HUES6 (cell line): ENCODE data around the gene SSBP3.

Experiments
- H3K27ac ChIP-seq: 2 replicates; pipeline ENCODE4 v1.7.0; 2013; ENCODE audit warnings: low read depth, mild to moderate bottlenecking, low read length, inconsistent platforms
- H3K27me3 ChIP-seq: 2 replicates; pipeline ENCODE4 v1.6.1; 2013; ENCODE audit warnings: low read length; ENCODE audit not compliant: control insufficient read depth, insufficient read depth
- H3K36me3 ChIP-seq: 2 replicates; pipeline ENCODE4 v1.6.1; 2013; ENCODE audit warnings: low read length; ENCODE audit not compliant: control insufficient read depth, insufficient read depth
- H3K4me1 ChIP-seq: 2 replicates; pipeline ENCODE4 v1.6.1; 2013; ENCODE audit warnings: low read length; ENCODE audit not compliant: control insufficient read depth, insufficient read depth
- H3K4me3 ChIP-seq: 2 replicates; pipeline ENCODE4 v1.5.1; 2013; ENCODE audit warnings: low read depth, low read length
- H3K9ac ChIP-seq: one replicate; pipeline ENCODE4 v1.6.1; 2013; ENCODE audit warnings: mild to moderate bottlenecking, low read length
- H3K9me3 ChIP-seq: 2 replicates; pipeline ENCODE4 v1.6.1; 2013; ENCODE audit warnings: low read depth, low read length; ENCODE audit not compliant: control insufficient read depth, insufficient read depth

The SSBP3 gene

DNA sequence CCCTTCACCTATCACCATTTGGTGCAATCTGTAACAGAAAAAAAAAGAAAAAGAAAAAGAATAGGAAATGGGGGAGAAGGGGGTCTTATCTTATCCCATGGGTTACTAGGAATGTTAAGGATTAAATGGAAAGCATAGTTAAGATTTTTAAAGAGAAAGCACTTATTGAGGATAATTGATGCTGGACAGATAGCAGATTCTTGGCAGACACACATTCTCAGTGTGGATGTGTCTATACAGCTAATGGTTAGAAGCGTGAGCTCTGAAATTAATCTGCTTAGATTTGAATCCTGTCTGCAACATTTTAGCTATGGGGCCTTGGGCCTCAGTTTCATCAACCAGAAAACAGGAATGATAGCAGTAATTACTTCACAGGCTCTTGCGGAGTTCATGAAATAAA is 67.1 kb downstream of the SSBP3 start:
- Histone ChIP-seq H3K9ac (no peak overlapping the region), H3K36me3 (peaks cover 8% of the 10 kb centered on the region; the same call in 1 of the 2 replicates), H3K4me1 (peaks cover 67% of the 10 kb centered on the region), H3K9me3 (no peaks in the 10 kb centered on the region), H3K27me3 (no peaks in the 10 kb centered on the region), H3K27ac (no peak overlapping the region; the same call in 1 of the 2 replicates), H3K4me3 (no peak overlapping the region)

DNA sequence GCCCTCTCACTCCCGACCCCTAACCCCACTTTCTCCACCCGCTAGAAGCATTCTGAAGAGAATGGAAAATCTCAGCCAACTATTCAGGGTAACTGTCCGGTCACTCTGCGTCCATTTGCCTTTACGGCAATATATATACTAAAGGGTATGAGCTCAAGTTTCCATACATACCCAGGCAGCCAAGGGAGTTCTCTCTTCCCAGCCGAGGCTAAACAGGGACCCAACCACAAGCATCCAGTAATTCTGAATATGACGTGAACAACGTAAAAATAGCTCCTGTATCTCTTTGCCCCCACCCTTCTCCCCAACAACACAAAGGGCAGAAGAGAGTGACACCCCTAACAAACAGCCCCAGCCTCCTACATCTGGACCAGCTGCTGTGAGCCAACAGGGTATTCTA is 67.7 kb downstream of the SSBP3 start:
- Histone ChIP-seq H3K36me3 (peaks cover 8% of the 10 kb centered on the region; the same call in 1 of the 2 replicates), H3K4me3 (no peak overlapping the region), H3K27me3 (no peaks in the 10 kb centered on the region), H3K27ac (no peak overlapping the region), H3K4me1 (peaks cover 64% of the 10 kb centered on the region), H3K9me3 (no peaks in the 10 kb centered on the region), H3K9ac (no peak overlapping the region)

DNA sequence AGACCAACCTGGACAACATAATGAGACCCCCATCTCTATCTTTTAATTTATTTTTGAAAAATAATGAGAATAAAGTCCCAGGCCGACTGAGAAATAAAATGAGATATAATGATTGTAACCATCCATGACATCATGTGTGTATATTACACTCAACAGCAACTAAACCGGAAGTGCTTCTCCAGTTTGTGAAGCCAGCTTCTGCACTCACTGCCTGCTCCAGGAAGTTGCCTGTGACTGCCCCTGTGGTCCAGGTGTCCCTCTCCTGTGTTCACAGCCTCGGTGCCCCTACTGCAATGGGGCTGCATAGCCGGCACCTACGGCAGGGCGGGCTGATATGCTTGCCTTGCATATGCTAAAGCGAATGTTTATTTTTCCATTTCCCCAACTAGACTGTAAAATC is 68.3 kb downstream of the SSBP3 start:
- no peak overlapping the region for H3K4me3 ChIP-seq
- H3K36me3 ChIP-seq, result peaks cover 8% of the 10 kb centered on the region; the same call in 1 of the 2 replicates
- no peaks in the 10 kb centered on the region for H3K27me3 ChIP-seq
- peaks cover 64% of the 10 kb centered on the region for H3K4me1 ChIP-seq
- no peaks in the 10 kb centered on the region for H3K9me3 ChIP-seq
- no peak overlapping the region for H3K27ac ChIP-seq
- H3K9ac ChIP-seq, result no peak overlapping the region

DNA sequence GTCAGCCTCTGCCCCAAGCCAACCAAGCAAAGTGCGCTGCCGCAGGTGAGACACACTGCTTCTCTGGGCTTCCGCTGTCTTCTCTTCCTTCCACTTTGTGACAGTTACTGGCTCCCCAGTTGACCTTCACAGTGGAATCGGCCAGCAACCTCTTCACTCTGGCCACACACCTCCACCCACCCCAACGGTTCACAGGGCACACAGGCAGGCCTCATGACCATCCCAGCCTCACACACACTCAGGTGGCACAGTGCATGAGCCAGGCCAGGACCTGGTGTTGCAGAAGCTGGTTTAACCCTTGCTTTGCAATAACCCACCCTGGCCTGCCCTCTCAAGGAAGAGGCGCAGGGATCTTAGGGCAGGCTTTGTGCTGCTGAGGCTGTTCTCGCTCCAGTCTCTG is 69.2 kb downstream of the SSBP3 start:
- Histone ChIP-seq H3K27me3 (no peaks in the 10 kb centered on the region), H3K4me1 (peaks cover 64% of the 10 kb centered on the region), H3K4me3 (no peak overlapping the region), H3K36me3 (peaks cover 8% of the 10 kb centered on the region; the same call in 1 of the 2 replicates), H3K27ac (no peak overlapping the region), H3K9ac (no peak overlapping the region), H3K9me3 (no peaks in the 10 kb centered on the region)

DNA sequence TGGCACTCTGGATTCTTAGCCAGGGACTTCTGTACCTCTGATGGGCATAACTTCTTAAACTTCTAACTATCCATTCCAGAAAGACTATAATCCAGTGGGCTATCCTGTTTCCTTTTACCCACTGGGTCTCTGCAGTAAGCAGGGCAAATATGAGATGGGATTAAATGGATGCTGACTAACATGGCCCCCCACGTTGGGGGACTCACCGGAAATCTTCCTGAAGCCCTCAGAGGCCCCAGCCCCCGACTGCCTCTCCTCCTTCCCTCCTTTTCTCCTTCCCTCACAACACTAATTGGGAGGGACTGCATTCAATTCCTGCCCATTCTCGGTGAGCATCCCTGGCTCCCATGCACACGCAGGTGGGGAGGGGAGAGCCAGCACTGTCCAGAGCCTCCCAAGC is 70.1 kb downstream of the SSBP3 start:
- no peaks in the 10 kb centered on the region for H3K27me3 ChIP-seq
- no peaks in the 10 kb centered on the region for H3K9me3 ChIP-seq
- H3K4me1 ChIP-seq, result peaks cover 64% of the 10 kb centered on the region
- peaks cover 8% of the 10 kb centered on the region; the same call in 1 of the 2 replicates for H3K36me3 ChIP-seq
- no peak overlapping the region for H3K9ac ChIP-seq
- no peak overlapping the region for H3K27ac ChIP-seq
- H3K4me3 ChIP-seq, result no peak overlapping the region

DNA sequence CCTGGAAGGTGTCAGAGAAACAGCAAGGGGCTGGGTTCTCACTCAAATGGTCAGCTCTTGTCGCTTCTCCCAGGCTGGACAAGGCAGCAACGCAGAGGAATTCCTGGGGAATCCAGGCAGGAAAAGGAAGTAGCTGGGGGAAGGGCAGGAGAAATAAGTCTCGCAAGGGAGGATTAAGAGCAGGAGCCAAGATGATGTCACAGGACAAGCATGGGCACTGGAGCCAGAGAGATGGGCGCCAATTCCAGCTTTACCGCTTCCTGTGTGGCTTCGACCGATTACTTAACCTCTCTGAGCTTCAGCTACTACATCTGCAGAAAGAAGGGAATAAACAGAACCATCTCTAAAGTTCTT is 70.5 kb downstream of the SSBP3 start:
- peak overlapping the region; percentile 15; the same call in 1 of the 2 replicates for H3K27ac ChIP-seq
- H3K9ac ChIP-seq, result peak overlapping the region; percentile 24
- no peaks in the 10 kb centered on the region for H3K27me3 ChIP-seq
- no peak overlapping the region for H3K4me3 ChIP-seq
- H3K4me1 ChIP-seq, result peaks cover 64% of the 10 kb centered on the region
- H3K9me3 ChIP-seq, result no peaks in the 10 kb centered on the region
- H3K36me3 ChIP-seq, result peaks cover 8% of the 10 kb centered on the region; the same call in 1 of the 2 replicates

DNA sequence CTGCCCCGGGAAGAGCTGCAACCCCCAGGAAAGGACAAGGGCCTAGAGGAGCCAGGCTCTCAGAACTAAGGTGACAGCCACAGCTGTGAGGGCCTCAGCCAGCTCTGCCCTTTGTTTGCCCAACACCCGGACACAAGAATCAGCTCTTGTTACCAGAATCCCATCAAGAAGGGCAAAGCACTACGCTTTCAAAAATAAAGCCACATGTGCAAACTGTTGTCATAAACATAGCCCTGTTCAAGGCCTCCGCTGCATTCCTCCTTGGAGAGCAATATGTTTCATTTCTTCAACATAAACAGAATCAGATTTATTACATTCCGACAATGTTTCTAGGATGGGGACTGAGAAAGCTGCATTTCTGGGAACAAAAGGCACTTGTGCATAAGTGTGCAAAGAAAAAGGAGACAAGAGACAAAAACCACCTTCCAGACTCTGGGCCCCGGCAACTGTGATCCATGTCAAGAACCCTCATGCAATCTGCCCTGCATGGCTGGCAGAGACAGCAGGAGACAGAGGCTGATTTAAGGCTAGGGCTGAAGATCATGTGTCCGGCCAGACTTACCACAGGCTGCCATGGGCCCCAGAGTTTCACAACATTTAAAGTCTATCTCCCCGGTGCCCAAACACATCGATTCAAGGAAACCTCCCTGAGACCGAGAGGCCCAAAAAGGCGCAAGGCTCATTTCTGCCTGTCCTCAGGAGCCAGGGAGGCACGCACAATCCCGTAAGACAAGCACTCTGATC is 71.0 kb downstream of the SSBP3 start:
- H3K9me3 ChIP-seq, result no peaks in the 10 kb centered on the region
- H3K9ac ChIP-seq, result peak overlapping the region; percentile 24
- H3K36me3 ChIP-seq, result peaks cover 8% of the 10 kb centered on the region; the same call in 1 of the 2 replicates
- H3K4me1 ChIP-seq, result peaks cover 64% of the 10 kb centered on the region
- peak overlapping the region; percentile 15; the same call in 1 of the 2 replicates for H3K27ac ChIP-seq
- H3K27me3 ChIP-seq, result no peaks in the 10 kb centered on the region
- H3K4me3 ChIP-seq, result no peak overlapping the region

DNA sequence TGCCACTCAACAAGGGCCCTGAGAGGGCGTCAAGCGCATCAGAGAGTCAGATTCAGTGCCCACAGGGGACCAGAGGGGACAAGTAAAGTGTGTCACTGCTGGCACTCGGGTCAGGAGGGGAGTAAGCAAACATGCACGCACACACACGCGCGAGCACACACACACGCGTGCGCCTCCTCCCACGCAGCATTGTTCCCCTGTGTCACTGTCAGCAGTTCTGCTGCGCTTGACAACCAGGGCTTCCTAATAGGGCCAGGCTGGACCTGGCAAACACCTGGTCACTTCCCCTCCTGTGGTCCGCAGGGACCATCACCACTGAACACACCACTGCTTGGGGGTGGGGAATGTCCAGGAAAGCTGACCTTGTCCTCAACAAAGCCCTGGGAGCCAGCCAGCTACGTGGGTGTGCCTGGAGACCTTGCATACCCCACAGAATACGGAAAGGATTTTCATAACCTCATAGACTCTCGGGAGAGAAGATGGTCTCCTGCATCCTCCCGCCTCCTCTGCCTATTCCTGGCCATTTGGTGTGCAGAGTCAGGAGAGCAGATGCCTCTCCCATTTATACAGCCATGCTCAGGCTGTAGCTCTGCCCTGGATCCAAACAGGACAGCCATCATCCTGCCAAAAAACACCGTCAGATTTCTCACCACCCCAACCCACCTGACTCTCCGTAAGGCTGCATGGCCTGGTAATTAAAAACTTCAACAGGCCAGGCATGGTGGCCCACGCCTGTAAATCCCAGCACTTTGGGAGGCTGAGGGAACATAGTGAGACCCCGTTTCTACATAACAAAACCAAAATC is 73.2 kb downstream of the SSBP3 start:
- no peaks in the 10 kb centered on the region for H3K27me3 ChIP-seq
- H3K4me1 ChIP-seq, result peaks cover 83% of the 10 kb centered on the region
- no peak overlapping the region for H3K9ac ChIP-seq
- no peak overlapping the region for H3K27ac ChIP-seq
- H3K36me3 ChIP-seq, result peaks cover 3% of the 10 kb centered on the region; the same call in 1 of the 2 replicates
- H3K4me3 ChIP-seq, result no peak overlapping the region
- no peaks in the 10 kb centered on the region for H3K9me3 ChIP-seq

DNA sequence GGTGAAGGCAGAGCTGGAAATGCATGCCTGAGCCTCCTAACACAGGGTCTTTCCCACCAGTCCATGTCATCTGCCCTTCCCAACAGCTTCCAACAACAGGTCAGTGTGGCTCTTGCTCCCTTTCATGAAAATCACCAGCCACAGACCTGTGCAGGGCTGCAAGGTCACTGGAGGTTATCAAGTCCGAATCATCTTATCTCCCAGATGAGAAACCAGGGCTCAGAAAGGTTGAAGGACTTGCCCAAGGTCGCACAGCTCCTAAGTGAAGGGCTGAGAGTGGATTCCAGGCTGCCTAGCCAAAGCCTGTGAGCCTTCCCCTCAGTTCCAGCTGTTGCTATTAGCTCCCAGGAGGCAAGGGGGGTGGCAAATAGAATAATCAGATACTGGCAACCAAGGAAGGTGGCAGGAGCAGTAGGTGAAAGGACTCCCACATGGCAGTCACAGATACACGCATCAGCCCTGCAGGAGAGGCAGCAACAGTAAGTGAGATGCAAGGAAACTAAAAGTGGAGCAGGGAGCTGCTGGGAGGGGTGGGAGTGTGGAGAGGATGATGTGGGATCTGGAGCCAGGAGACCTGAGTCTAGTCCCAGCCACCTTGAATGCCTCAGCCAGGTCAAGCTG is 74.2 kb downstream of the SSBP3 start:
- Histone ChIP-seq H3K9ac (no peak overlapping the region), H3K9me3 (no peaks in the 10 kb centered on the region), H3K36me3 (peaks cover 3% of the 10 kb centered on the region; the same call in 1 of the 2 replicates), H3K4me1 (peaks cover 90% of the 10 kb centered on the region), H3K27ac (no peak overlapping the region), H3K4me3 (no peak overlapping the region), H3K27me3 (no peaks in the 10 kb centered on the region)

DNA sequence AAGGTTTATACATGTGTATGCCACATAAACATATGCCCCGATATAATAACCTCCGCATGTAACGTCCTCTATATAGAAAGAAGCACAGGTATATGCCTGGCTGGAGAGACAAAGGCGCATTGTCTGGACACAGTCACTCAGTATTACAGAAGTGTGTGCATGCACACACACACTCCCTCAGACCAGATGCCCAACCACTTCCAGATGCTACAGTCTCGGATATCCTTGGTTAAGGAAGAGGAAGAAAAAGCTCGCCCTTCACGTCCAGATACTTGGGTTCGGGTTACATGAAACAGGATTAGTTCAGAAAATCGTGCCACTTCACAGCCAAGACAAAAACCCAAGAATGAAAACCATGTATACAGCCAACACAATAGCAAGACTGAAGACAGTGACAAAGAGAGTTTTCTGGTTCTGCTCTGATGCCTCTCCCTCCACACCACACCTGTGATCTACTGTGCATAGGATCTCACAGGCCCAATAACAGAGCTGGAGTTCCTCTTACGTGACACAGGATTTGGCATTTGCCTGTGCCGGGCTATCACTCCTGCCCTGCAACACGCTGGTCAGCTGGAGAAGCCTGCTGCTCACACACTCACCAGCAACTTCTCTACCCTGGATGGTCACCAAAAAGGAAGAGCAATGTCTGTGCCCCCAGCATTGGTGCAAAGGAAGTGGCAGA is 75.0 kb downstream of the SSBP3 start:
- Histone ChIP-seq H3K9ac (no peak overlapping the region), H3K27ac (no peak overlapping the region), H3K27me3 (no peaks in the 10 kb centered on the region), H3K36me3 (peaks cover 3% of the 10 kb centered on the region; the same call in 1 of the 2 replicates), H3K4me1 (peaks cover 90% of the 10 kb centered on the region), H3K4me3 (no peak overlapping the region), H3K9me3 (no peaks in the 10 kb centered on the region)
